Inflammatory macrophage treated with lipopolysaccharide for 1 hour (primary cell): ENCODE results near the gene BZW2.
"Not testable (repeated sequence)": the region's sequence is repeated elsewhere in the genome, so short reads cannot be mapped to it uniquely, and the experiment has no call there.

Source experiments
- DNase-seq, 2 donors: peaks; one replicate each; pipeline ENCODE4 v3.0.0-alpha.2; 2020 to 2022

BZW2 gene

DNA sequence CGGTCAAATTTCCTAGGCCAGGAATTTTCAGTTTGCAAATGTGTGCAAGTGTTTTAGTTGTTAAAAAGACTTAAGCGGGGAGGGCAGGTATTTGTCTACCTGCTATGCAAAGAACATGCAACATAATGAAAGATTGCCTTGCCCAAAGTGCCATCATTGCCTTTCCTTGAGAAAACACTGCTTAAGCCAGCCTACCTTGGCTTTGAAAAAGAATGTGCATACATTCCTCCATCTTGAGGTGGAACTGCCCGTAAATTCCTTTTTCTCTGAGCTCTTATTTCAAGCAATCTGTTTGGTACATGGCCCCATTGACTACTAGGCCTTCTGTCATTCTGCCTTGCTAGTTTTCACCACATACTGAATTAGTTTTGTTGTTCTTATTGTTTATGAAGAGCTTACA, 29.3 kb downstream of the BZW2 start:
- DNase-seq: no peak

DNA sequence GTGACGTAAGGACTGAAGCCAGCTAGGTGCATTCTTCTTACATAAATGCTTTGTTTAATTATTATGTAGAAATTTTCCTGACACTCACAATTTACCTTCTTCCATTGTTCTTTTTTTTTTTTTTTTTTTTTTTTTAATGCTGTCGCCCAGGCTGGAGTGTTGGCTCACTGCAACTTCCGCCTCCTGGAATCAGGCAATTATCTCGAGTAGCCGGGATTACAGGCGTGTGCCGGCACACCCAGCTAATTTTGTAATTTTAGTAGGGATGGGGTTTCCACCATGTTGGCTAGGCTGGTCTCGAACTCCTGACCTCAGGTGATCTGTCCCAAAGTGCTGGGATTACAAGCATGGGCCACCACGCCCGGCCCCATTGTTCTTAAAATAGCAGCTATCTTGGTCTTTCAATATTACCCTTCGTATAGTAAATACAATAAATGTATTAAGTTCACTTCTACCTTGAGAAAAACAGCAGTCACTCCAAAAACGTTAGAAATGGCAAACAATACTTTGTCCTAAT, 32.1 kb downstream of the BZW2 start:
- no peak for DNase-seq

DNA sequence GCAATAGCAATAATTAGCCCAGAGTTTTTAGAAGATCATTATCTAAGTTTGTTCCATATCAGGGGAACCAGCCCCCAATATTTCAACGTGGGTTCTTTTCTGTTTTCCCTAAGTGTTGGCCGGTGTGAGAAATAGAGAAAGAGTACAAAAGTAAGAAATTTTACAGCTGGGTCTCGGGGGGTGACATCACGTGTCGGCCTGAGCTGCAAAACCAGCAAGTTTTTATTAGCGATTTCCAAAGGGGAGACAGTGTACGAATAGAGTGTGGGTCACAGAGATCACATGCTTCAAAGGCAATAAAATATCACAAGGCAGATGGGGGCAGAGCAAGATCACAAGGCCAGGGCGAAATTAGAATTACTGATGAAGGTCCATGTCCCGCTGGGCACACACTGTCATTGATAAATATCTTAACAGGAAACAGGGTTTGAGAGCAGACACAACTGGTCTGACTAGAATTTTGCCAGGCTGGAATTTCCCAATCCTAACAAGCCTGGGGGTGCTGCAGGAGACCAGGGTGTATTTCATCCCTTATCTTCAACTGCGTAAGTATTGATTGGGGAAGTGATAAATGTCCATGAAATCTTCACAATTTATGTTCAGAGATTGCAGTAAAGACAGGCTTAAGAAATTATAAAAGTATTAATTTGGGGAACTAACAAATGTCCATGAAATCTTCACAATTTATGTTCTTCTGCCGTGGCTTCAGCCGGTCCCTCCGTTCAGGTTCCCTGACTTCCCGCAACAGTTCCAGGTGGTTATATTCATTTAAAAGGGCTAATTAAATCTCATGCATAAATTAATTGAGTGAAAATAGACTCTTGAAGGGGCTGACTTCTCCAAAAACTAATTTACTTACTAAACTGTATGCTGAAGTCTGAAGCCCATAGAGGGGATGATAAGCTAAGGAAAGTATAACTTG, 32.9 kb downstream of the BZW2 start:
- not testable (repeated sequence) for DNase-seq

DNA sequence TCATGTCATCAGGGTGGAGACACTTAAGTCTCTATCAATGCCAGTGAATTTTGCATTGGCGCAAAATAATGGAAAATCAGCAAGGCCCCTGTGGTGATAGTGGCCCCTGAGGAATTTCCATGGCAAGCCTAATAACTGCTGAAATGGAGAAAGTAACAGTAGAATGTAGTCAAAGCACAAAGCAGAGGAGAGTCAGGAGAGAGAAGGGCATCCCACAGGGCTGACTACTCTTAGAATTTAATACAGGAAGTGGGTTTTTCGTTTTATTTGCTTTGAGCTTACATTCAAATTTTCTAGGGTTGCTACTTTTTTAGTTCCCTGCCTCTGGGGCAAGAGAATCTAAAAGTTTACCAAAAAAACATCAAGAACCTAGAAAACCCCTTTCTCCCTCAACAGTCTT, 39.0 kb downstream of the BZW2 start:
- DNase-seq: no peak

DNA sequence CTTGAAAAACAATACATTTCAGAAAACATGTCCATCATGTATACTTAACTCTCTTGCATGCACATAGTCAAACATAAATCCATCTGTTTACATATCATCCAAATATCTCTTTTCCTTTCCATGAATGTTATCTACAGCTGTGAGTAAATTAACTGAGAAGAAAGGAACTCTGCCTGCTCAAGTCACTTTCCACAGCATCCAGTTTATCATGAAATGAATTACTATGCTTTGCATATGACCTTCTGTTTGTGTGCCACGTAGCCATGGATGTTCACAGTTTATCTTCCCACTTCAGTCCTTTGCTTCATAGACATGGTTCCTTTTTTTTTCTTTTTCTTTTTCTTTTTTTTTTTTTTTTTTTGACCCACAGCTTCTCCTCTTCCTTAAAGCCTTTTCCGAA, 39.6 kb downstream of the BZW2 start:
- no peak for DNase-seq

DNA sequence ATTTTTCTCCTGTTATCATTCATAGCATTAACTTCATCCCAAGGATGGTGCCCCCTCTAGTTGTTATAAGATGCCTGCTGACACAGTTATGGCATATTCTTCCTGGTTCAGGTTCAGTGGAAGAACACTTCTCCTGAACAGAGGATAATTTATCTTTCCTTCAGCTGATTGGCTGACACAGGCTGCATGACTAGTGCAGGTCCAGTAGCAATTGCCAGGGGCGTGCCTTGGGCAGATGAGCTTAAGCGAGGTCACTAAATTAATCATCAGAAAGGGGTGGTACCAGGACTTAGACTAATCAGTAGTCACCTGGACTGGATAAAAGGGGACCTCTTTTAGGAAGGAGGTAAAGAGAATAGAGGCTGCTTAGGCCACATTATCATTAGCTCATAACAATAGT, 42.3 kb downstream of the BZW2 start:
- DNase-seq: no peak

DNA sequence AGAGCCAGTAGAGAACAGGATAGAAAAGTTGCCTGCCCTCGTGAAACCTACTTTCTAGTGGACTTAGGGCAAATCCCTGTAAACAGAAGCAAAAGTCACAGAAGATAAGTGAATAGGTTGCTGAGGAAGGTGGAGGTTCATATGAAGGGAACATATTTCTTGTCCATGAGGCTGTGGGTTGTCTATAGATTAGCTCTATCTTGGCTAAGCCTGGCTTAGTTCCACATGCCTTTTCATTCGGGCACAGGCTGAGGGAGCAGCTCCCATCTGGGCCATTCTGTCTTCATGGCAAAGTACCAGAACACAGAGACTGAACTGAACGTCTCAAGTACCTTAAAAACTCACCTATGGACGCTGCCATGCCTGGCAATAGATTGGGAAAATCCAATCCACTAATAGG, 45.3 kb downstream of the BZW2 start:
- no peak for DNase-seq

DNA sequence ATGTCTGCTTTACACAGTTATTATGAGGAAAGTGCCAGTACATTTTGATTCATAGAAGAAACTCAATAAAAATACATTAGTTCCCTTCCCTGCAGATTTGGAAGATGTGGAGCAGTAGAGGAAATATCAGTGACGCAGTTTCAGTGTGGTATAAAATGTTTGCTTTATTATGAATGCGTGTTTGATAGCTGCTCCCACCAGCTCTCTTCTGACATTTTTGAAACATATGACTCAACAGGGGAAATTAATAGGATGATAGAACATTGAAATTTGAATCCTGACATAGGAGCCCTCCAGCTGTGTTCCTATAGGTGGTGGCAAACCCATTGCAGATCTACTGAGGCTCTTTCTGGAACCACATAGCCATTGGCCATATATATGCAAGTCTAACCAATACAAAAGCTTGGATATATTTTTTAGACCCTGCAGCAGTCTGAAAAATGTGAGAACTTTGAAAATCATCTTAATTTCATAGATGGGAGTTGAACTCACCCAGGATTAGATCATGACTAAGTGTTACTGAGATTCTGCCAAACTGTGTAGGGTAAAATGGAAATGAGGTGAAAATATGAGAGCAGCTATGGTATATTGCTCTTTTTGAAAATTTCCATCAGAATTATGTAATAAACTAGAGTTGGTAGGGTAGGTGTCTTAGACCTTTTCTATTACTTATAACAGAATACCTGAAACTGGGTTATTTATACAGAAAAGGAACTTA, 47.8 kb downstream of the BZW2 start:
- no peak for DNase-seq

DNA sequence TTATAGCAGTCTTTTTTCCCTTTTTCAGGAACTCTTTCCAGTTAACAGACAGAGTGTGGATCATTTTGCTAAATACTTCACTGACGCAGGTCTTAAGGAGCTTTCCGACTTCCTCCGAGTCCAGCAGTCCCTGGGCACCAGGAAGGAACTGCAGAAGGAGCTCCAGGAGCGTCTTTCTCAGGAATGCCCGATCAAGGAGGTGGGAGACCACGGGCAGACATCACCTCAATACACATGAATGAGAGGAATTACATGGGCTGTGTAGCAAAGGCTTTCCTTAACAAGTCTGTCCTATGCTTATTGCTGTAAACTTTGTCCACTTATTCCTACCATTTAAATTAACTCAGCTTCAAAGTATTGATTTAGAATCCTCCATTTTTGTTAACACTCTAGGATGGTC, 48.8 kb downstream of the BZW2 start:
- no peak for DNase-seq

DNA sequence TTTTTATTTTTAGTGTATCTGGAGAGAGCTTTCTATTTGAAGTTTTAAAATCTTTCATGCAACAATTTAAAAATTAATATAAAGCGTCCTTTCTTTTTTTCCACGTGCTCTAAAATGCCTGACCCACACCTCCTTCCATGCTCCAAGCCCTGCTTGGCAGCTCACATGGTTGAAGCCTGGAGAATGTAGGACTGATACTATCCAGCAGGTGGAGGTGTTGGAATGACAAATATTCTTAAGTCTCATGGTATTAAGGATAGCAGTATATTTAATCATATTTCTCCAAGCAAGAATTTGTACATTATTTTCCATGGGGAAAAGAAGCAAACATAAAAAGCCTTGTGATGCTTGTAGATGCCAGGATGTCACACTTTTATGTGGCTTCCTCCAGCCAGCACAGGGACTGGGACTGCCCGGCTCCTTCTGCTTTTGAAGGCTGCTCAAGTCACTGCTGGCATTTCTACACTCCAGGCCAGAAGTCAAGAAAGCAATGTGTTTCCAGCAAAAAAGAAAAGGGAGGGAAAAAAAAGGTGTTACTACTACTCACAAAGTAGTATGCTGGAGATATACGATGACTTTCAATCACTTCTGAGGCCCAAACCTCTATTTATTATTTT, 49.7 kb downstream of the BZW2 start:
- peak in 1 of 2 donors; percentile 39 for DNase-seq

DNA sequence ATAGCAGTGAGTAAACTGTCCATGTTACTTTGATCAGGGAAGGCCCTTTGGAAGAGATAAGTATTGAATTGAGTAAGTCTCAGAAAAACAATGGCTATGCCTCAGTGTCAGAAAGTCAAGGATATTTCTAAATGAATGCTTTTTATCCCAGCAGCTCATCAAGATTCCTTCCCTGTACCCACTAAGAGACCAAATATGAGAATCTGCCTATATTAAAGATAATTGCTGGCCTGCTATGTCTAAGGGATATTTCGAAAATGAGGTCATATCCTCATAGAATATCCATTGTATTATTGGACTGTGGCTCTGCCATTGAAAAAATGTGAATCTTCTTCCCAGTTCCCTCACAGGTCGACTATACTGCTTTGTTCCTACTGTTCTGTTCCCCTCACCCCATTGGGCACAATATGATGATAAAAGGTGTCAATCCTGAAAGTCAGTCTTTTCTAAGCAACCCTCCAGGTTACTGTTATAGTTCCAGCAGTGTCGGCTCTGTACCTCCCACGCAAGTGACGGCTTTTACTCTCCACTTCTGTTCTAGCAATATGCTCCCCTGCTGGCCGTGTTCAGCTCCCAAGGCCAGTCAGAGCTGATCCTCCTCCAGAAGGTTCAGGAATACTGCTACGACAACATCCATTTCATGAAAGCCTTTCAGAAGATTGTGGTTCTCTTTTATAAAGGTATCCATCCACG, 51.7 kb downstream of the BZW2 start:
- no peak for DNase-seq

DNA sequence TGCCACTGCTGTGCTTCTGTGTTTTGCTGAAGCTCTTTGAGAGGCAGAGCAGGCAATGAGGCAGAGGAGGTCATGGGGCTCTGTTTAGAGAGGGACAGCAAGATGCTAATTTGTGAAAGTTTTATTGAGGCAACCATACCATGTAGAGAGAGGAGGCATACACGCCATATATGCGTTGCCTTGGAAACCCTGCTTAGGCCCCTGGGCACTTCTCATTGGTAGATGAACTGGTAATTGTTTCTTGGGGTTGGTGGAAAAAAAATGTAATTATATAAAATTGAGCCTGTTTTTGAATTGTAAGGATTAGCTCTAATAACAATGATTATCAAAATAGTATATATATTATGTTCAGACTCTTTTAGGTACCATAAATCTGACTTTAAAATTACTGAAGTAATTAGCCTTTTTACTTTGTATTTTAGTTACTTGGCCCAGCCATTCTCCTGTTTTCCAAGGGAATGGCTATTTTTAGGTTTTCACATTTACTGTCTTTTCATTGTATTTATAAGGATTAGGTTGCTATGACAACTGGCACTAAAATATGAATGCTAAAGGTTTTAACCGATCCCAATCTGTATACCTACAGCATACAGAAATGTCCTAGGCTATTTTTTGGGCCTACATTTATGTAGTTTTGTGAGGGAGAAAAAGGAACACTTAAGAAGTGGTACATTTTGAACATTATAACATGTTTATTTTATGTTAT, 52.4 kb downstream of the BZW2 start:
- DNase-seq: no peak

DNA sequence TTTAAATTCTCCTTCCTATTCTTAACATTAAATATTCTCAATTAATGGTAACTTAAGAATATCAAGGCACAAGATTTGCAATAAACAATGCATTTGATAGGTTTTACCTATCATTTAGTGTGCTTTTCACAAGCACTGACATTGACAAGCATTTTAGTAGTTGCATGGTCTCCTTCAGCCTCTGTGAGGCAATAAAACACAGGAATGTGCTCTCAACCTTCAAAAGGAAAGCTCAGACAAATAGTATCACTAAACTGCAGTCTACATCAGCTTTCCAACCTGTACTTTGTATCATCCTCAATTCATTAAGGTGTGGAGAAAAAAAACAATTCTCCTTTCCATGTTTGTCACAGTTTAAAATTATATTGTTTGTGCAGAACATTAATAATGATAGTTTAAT, 56.5 kb downstream of the BZW2 start:
- DNase-seq: no peak

DNA sequence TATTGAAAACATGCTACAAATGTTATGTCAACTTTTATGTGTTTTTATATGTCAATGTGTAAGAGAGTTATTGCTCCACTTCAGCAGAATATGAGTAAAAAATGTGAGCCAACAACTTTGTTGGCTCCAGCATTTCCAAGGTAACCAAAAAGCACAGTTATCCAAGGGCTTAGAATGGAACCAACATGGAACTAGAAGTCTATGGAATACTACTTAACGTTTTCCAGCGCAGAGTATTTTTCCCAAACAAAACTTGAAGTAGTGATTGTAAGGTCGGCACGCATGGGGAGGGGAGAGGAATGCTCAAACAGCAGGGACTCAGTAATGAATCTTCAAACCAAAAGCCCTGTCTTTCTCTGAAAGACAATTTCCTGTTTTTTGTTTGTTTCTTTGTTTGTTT, 62.5 kb downstream of the BZW2 start:
- no peak for DNase-seq

DNA sequence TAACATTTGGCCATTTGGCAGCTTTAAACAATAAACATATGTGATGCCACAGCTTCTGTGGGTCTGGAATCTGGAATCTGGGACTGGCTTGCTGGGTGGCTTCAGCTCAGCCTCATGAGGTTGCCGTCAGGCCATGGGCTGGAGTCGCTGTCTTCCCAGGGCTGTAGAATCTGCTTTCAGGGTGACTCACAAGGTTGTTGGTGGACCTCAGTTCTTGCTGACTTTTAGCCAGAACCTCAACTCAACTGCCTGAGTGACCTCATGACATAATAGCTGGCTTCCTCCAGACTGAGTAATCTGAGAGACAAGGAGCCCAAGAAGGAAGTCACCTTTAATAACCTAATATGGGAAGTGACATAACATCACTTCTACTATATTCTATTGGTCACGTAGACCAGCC, 63.0 kb downstream of the BZW2 start:
- DNase-seq: peak; percentile 13 to 37

DNA sequence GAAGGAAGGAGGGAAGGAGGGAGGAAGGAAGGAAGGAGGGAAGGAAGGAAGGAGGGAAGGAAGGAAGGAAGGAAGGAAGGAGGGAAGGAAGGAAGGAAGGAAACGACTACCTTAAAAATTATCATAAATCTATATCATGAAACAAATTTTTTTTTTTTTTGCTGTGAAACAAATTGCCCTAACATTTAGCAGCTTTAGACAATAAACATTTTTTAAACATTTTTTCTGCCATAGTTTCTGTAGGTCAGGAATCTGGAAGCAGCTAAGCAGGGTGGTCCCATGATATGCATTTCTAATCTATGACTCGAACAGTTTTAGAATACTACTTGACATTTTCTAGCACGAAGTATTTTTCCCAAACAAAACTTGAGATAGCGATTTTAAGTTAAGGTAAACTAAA, 64.7 kb downstream of the BZW2 start:
- no peak for DNase-seq

DNA sequence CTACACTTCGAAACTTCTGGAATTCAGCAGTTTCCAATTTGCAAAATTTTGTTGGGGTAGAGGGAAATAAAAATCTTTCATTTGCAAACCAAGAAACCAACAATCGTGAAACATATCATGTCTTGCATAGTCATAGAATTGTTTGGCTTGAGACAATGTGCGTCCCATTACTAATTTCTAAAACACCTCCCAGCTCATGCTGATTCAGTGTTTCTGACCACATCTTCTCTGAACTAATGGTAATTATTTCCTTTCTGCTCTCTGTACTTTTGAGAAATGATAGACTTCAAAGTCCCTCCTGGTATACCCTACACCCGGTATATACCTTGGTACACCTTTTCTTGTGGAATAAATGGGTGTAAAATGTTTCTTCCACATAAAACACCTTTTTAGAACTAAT, 65.7 kb downstream of the BZW2 start:
- no peak for DNase-seq

DNA sequence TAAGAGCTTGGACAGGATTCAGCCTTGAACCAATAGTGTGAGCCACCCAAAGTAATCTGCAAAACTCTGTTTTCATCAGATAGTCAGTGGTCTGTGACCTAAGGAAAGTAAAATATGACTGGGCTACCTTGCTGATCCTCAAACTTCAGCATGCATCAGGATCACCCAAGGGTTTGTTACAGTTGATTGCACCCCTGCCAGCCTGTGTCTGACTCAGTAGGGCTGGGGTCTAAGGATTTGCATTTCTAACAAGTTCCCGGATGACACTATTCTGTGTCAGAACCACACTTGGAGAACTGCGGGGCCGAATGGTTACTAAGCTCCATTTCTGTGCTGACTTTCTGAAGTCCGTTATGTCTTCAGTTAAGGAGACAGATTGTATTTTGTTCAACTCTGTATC, 66.9 kb downstream of the BZW2 start:
- DNase-seq: no peak

DNA sequence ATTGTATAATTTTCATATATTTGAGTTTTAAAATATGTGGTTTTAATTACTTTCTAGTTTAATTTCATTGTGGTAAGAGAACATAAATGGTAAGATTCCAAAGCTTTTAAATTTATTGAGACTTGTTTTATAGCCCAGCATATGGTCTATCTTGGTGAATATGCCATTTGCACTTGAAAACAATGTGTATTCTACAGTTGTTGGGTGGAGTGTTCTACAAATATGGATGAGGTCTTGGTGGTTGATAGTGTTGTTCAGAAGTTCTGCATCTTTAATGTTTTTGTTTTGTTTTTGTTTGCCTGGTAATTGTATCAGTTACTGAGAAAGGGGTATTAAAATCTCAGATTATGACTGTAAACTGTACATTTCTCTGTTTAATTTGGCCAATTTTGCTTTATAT, 69.9 kb downstream of the BZW2 start:
- no peak for DNase-seq

DNA sequence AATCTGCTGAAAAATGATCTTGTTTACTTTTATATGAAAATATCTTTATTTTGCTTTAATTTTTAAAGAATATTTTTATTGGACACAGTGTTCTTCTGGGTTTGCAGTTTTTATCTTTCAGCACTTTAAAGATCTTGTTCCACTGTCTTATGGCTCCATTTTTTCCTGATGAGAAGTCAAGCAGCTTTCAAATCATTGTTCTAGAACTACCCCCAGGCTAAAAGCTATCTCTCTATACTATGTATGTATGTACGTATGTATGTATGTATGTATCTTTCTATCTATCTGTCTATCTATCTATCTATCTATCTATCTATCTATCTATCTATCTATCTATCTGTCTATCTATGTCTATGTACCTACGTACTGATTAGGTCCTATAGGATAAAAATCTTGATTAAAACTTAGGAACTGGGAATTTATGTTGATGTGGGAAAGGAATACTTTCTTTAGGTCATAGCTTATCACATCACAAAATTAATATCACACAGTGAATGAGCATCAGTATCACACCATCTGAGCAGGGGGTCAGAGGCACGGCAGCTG, 72.2 kb downstream of the BZW2 start:
- no peak for DNase-seq

DNA sequence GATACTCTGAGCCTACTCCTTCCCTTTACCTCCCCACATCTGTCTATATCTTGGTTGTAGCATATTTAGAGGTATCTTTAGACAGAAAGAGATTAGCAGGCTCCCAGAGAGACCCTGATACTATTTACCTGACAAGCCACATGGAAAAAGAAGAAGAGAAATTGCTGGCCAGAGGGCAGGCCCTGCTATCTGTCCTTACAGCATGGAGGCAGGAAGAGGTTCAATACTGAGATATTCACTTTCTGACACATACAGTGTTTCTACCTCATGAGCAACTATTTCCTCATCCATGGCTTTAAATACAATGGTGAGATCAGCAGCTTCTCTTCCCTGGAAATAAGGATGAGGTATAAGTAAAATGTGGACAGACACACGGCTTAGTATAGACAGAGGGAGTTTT, 73.7 kb downstream of the BZW2 start:
- DNase-seq: peak in 1 of 2 donors; percentile 11

DNA sequence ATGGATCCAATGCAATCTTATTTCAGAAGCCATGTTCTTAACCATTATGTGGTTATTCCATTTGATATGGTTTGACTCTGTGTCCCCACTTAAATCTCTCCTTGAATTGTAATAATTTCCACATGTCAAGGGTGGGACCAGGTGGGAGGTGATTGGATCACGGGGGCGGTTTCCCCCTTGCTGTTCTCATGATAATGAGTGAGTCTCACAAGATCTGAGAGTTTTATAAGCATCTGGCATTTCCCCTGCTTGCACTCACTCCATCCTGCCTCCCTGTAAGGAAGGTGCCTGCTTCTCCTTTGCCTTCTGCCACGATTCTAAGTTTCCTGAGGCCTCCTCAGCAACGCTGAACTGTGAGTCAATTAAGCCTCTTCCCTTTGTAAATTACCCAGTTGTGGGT, 75.6 kb downstream of the BZW2 start:
- DNase-seq: peak in 1 of 2 donors; percentile 7
